Natural killer cell (primary cell): ENCODE measurements around the gene CRTAP. TPM values are rescaled to one million over a fixed set of nuclear protein-coding genes. Genes with fewer than 3 reads are reported as not detected.

Experiments
- ATAC-seq, 3 donors: fragments of 150-1000 bp in 2 of 3; fragments of 200-7000 bp in 1 of 3; cut with Tn5 transposase; 1 replicate in 1 of 3; 2 replicates in 2 of 3; pipeline ENCODE4 v1.10.0; 2021; ENCODE audit warnings: mild to moderate bottlenecking in 2 of 3, moderate library complexity in 2 of 3
- DNase-seq, 2 donors: peaks; one replicate each; pipeline versions ENCODE4 v3.0.0 to v3.0.0-alpha.2; 2013 to 2021; ENCODE audit warnings: mixed read lengths in 1 of 2
- H3K27ac ChIP-seq: one replicate; pipeline ENCODE4 v1.5.1; 2013; ENCODE audit warnings: mild to moderate bottlenecking, low read length
- H3K27me3 ChIP-seq: one replicate; pipeline ENCODE4 v1.6.1; 2013; ENCODE audit warnings: low read length; ENCODE audit not compliant: control insufficient read depth, insufficient read depth
- H3K36me3 ChIP-seq: one replicate; pipeline ENCODE4 v1.6.1; 2013; ENCODE audit warnings: low read length; ENCODE audit not compliant: control insufficient read depth, insufficient read depth
- H3K4me1 ChIP-seq: one replicate; pipeline ENCODE4 v1.6.1; 2013; ENCODE audit warnings: low read length; ENCODE audit not compliant: control insufficient read depth, insufficient read depth
- H3K4me3 ChIP-seq: one replicate; pipeline ENCODE4 v1.5.1; 2013; ENCODE audit warnings: low read length
- H3K9me3 ChIP-seq: one replicate; pipeline ENCODE4 v1.6.1; 2013; ENCODE audit warnings: low read length; ENCODE audit not compliant: control insufficient read depth, insufficient read depth
- H3K27ac Mint-ChIP-seq, 2 donors: one replicate each; pipeline ENCODE4 v1.8.0; 2022; ENCODE audit warnings: mild to moderate bottlenecking in 2 of 2, mixed read lengths in 2 of 2, moderate library complexity in 1 of 2
- H3K27me3 Mint-ChIP-seq, 2 donors: one replicate each; pipeline ENCODE4 v1.8.0; 2022; ENCODE audit warnings: low read depth in 2 of 2, mixed read lengths in 2 of 2
- H3K36me3 Mint-ChIP-seq: one replicate; pipeline ENCODE4 v1.8.0; 2022; ENCODE audit warnings: mixed read lengths
- H3K4me1 Mint-ChIP-seq, 2 donors: one replicate each; pipeline ENCODE4 v1.8.0; 2022; ENCODE audit warnings: mixed read lengths in 2 of 2
- H3K4me3 Mint-ChIP-seq: one replicate; pipeline ENCODE4 v1.8.0; 2022; ENCODE audit warnings: mild to moderate bottlenecking, moderate library complexity, mixed read lengths
- H3K9me3 Mint-ChIP-seq, 2 donors: one replicate each; pipeline ENCODE4 v1.8.0; 2022; ENCODE audit warnings: mixed read lengths in 2 of 2
- WGBS: methylation state at CpG from one replicate; pipeline ENCODE4 v1.1.7; 2013; ENCODE audit warnings: missing lambda C conversion rate; ENCODE audit not compliant: insufficient coverage; 5-methylcytosine and 5-hydroxymethylcytosine counted together
- intact Hi-C: fragments of 100-400 bp; cut with micrococcal nuclease; formaldehyde crosslinking; loops from one replicate; pipeline ENCODE4 v1.14.2; 2022
- total RNA-seq, 4 donors: library from RNA; stranded (reverse); fragments of 120-200 nt in 1 of 4; gene quantifications; one replicate each; pipeline versions ENCODE4 v1.2.3 to v1.2.4, GENCODE V29; 2013 to 2022
- TF ChIP-seq, protein P1 (sequence below): fragments of 200-600 bp; IDR thresholded peaks from one replicate; pipeline ENCODE4 v1.8.0; 2022; ENCODE audit warnings: antibody characterized with exemption

Gene CRTAP
- total RNA-seq, 3 donors from 2014 or later (not counting 1 experiment from before 2014, with no cell fraction given) = 32.4 to 38.2 (median 37.9) TPM

DNA sequence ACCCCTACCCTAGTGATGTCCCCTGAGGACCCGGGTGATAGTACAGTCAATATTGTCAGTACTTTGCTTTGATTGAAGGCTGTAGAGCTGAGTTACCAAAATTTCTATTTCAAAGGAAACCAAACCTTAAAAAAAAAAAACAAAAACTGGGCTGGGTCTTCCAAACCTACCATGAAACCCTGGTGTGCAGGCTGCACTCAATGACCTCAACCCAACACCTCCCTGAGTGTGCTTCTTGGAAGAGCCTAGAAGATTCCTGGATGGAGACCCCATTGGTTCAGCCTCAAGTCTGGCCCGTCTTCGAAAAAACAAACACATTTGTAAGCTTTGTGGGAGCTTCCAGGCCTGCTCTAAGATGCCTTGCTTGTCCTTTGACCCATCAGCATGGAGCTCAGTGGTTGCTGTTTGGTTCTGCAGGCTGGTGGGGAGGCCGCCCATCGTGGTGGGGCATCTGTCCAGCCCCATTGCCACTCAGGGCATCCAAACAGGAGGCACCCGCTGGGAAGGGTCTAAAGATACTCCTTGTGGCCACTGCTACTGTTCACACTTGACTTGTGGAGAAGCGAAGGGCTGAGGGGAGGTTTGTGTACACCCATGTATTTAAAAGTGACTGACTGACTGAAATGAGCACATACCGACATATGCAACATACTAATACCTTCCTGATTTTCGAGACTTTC is 32.2 kb downstream of the CRTAP start:
- peaks cover 3% of the 10 kb centered on the region for H3K4me1 ChIP-seq
- Mint-ChIP-seq H3K27ac (no peak overlapping the region), H3K4me1 (peaks cover 7 to 15% of the 10 kb centered on the region in 2 donors), H3K27me3 (peaks cover 0 to 2% of the 10 kb centered on the region in 2 donors), H3K36me3 (no peaks in the 10 kb centered on the region), H3K9me3 (peaks cover 0 to 3% of the 10 kb centered on the region in 2 donors), H3K4me3 (no peak overlapping the region)
- no peak overlapping the region for H3K4me3 ChIP-seq
- intact Hi-C loops = no loop called here
- H3K9me3 ChIP-seq = no peaks in the 10 kb centered on the region
- H3K27ac ChIP-seq = no peak overlapping the region
- DNase-seq (no peak), ATAC-seq (no peak)
- peaks cover 10% of the 10 kb centered on the region for H3K36me3 ChIP-seq
- TF ChIP-seq, protein P1, sequence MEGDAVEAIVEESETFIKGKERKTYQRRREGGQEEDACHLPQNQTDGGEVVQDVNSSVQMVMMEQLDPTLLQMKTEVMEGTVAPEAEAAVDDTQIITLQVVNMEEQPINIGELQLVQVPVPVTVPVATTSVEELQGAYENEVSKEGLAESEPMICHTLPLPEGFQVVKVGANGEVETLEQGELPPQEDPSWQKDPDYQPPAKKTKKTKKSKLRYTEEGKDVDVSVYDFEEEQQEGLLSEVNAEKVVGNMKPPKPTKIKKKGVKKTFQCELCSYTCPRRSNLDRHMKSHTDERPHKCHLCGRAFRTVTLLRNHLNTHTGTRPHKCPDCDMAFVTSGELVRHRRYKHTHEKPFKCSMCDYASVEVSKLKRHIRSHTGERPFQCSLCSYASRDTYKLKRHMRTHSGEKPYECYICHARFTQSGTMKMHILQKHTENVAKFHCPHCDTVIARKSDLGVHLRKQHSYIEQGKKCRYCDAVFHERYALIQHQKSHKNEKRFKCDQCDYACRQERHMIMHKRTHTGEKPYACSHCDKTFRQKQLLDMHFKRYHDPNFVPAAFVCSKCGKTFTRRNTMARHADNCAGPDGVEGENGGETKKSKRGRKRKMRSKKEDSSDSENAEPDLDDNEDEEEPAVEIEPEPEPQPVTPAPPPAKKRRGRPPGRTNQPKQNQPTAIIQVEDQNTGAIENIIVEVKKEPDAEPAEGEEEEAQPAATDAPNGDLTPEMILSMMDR = no peak
- no peaks in the 10 kb centered on the region for H3K27me3 ChIP-seq
- WGBS = 84% methylated on average over 8 of the region's 9 CpGs

DNA sequence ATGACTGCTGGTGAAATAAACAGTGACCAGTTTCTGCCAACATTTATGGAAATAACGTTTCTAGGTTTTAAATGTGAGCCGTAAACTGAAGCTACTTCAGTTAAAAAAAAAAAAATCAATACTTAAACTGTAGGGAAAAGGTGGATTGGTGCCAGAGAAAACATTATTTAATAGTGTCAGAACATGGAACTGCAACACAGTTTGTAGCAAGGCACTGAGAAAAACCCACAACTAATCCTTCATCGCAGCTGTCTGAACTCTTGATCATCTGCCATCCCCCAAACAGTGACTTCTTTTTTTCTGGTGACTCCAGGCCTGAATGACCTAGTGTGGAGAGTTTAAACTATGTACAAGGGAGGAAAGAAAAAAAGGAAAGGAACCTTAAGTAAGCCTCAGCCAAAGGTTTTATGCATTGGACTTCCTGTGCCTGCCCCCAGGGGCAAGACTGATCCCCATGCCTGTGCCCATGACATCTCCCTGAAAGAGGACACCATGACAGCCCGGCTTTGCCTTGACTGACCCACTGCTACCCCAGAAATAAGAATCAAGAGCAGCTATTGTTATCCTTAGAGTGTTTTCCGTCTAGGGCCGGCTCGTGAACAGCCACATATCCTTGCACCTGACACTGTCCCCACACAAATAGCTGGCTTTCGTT is 33.1 kb downstream of the CRTAP start:
- DNase-seq = no peak
- 93% methylated on average over 2 of the region's 8 CpGs for WGBS
- peaks cover 0 to 6% of the 10 kb centered on the region in 2 donors for H3K27me3 Mint-ChIP-seq

DNA sequence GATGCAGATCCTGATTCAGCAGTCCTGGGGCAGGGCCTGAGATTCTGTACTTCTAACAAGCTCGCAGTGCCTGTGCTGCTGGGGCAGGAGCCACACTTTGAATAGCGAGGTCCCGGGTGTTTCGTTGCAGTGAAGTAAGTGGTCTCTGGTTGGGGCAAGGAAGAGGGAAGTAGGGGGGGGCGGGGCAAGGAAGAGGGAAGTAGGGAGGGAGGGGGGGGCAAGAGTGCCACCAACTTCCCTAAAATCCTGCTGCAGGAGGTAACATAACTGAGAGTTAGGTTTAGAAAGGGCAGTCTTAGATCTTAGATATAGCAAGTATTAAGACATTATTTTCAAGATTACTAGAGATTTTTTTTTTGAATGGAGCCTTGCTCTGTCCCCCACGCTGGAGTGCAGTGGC is 35.5 kb downstream of the CRTAP start:
- TF ChIP-seq, protein P1 = no peak
- H3K36me3 ChIP-seq = no peaks in the 10 kb centered on the region
- no peaks in the 10 kb centered on the region for H3K9me3 ChIP-seq
- H3K27me3 Mint-ChIP-seq = peaks cover 3 to 13% of the 10 kb centered on the region in 2 donors
- intact Hi-C loops = no loop called here
- ATAC-seq (no peak), DNase-seq (no peak)
- 20% methylated on average over 5 of the region's 6 CpGs for WGBS
- H3K4me1 Mint-ChIP-seq = no peaks in the 10 kb centered on the region
- no peak overlapping the region for H3K4me3 ChIP-seq
- peaks cover 0 to 3% of the 10 kb centered on the region in 2 donors for H3K9me3 Mint-ChIP-seq
- H3K27me3 ChIP-seq = no peaks in the 10 kb centered on the region
- H3K4me1 ChIP-seq = no peaks in the 10 kb centered on the region
- H3K27ac ChIP-seq = no peak overlapping the region
- H3K36me3 Mint-ChIP-seq = no peaks in the 10 kb centered on the region
- H3K27ac Mint-ChIP-seq = no peak overlapping the region
- H3K4me3 Mint-ChIP-seq = no peak overlapping the region

More for the DNA sequence above, 33.1 kb downstream of the CRTAP start:
- Mint-ChIP-seq H3K4me3 (no peak overlapping the region), H3K9me3 (peaks cover 0 to 3% of the 10 kb centered on the region in 2 donors), H3K27ac (no peak overlapping the region), H3K4me1 (peaks cover 7 to 15% of the 10 kb centered on the region in 2 donors), H3K36me3 (no peaks in the 10 kb centered on the region)
- TF ChIP-seq, protein P1 = no peak
- H3K27ac ChIP-seq = no peak overlapping the region
- intact Hi-C loops = no loop called here
- no peaks in the 10 kb centered on the region for H3K27me3 ChIP-seq
- H3K4me1 ChIP-seq = peaks cover 3% of the 10 kb centered on the region
- H3K4me3 ChIP-seq = no peak overlapping the region
- H3K9me3 ChIP-seq = no peaks in the 10 kb centered on the region
- no peak for ATAC-seq
- peaks cover 10% of the 10 kb centered on the region for H3K36me3 ChIP-seq
